HFFc6 (cell line): ENCODE results near the gene SAPCD1. TPM values are rescaled to one million over a fixed set of nuclear protein-coding genes. Genes with fewer than 3 reads are reported as not detected.
A peak's percentile ranks its signal among the peaks of the same experiment; 100 is the strongest.

Source experiments
- DNase-seq: peaks from one replicate; pipeline ENCODE4 v3.0.0-alpha.2; 2018
- H3K27ac Mint-ChIP-seq: 2 replicates; pipeline ENCODE4 v1.8.0; 2020; ENCODE audit warnings: mild to moderate bottlenecking, mixed read lengths
- H3K27me3 Mint-ChIP-seq: 2 replicates; pipeline ENCODE4 v1.8.0; 2021; ENCODE audit warnings: mild to moderate bottlenecking, moderate library complexity, mixed read lengths; ENCODE audit not compliant: insufficient read depth
- H3K36me3 Mint-ChIP-seq: 2 replicates; pipeline ENCODE4 v1.8.0; 2021; ENCODE audit warnings: low read depth, mixed read lengths
- H3K4me1 Mint-ChIP-seq: 2 replicates; pipeline ENCODE4 v1.8.0; 2020; ENCODE audit warnings: low read depth, mixed read lengths
- H3K4me3 Mint-ChIP-seq: 2 replicates; pipeline ENCODE4 v1.8.0; 2020; ENCODE audit warnings: mild to moderate bottlenecking, moderate library complexity, mixed read lengths
- H3K9me3 Mint-ChIP-seq: 2 replicates; pipeline ENCODE4 v1.8.0; 2020; ENCODE audit warnings: mild to moderate bottlenecking, mixed read lengths
- long read RNA-seq: library from polyadenylated mRNA; unstranded; transcript quantifications from one replicate; pipeline ENCODE4 v2.0.0, GENCODE V29; 2019
- total RNA-seq, 6 experiments: library from RNA; stranded (reverse); fragmentation: NEBNext Ultra II Directional; extraction: Animal tissue kit (Norgen Biotek cat#: 25700); gene quantifications; 2 replicates in 1 of 6; 3 replicates in 5 of 6; pipeline ENCODE4 v1.2.3, GENCODE V29; 2021
- TF ChIP-seq, protein P1 (sequence below): fragments of 200-600 bp; sonication (generic); IDR thresholded peaks from 2 replicates; pipeline ENCODE4 v1.5.0; 2021; ENCODE audit warnings: antibody characterized with exemption, mild to moderate bottlenecking

SAPCD1 gene
- total RNA-seq: 1 to 10 TPM in 5 of 6 experiments, under 1 TPM in 1; 0.91 to 2.4 (median 1.3) TPM
- long read RNA-seq: 0 reads

DNA sequence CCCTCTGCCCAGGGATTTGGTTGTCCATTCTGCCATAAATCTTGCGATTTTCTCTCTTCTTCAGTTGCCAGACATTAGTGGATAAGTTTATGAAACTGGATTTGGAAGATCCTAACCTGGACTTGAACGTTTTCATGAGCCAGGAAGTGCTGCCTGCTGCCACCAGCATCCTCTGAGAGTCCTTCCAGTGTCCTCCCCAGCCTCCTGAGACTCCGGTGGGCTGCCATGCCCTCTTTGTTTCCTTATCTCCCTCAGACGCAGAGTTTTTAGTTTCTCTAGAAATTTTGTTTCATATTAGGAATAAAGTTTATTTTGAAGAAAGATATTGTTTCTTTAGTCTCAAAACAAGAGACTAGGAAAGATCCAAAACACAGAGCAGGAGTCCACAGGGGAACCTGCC is at the start of gene SAPCD1:
Gene SAPCD1, plus strand, starts transcription at position 301 of the 400 bp plus-strand sequence. CDS start 399 bp downstream, outside the sequence.
- no peak for DNase-seq
- Mint-ChIP-seq H3K4me3 (peak within 1 kb of the TSS; percentile 0; the same call in 1 of the 2 replicates), H3K36me3 (peaks cover 7% of the 10 kb centered on the region; the same call in 1 of the 2 replicates), H3K27ac (peak within 1 kb of the TSS; percentile 58), H3K4me1 (peaks cover 29% of the 10 kb centered on the region), H3K27me3 (no peaks in the 10 kb centered on the region; the same call in 1 of the 2 replicates), H3K9me3 (no peaks in the 10 kb centered on the region)
- TF ChIP-seq, protein P1, sequence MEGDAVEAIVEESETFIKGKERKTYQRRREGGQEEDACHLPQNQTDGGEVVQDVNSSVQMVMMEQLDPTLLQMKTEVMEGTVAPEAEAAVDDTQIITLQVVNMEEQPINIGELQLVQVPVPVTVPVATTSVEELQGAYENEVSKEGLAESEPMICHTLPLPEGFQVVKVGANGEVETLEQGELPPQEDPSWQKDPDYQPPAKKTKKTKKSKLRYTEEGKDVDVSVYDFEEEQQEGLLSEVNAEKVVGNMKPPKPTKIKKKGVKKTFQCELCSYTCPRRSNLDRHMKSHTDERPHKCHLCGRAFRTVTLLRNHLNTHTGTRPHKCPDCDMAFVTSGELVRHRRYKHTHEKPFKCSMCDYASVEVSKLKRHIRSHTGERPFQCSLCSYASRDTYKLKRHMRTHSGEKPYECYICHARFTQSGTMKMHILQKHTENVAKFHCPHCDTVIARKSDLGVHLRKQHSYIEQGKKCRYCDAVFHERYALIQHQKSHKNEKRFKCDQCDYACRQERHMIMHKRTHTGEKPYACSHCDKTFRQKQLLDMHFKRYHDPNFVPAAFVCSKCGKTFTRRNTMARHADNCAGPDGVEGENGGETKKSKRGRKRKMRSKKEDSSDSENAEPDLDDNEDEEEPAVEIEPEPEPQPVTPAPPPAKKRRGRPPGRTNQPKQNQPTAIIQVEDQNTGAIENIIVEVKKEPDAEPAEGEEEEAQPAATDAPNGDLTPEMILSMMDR: no peak

DNA sequence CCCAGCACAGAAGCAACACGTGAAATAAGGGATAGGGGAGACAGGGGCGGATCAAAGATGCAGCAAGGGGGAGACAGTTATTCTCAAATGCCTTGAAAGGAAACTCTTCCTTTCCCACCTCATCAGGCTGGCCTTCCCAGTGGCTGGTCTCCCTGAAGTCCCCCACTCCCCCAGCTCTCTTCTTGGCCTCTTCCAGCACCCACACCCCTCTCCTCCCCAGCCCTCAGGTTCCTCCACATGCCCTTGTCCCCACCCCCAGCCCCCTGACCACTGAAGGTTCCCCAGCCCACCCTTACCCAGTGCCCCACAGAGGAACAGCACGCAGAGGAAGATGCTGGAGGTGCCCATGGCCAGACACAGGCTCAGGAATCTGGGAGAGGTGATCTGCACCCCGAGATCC is 49.0 kb upstream of the SAPCD1 start:
- Mint-ChIP-seq H3K4me1 (no peaks in the 10 kb centered on the region), H3K27me3 (peaks cover 25% of the 10 kb centered on the region), H3K9me3 (no peaks in the 10 kb centered on the region), H3K36me3 (no peaks in the 10 kb centered on the region), H3K27ac (no peak overlapping the region), H3K4me3 (no peak overlapping the region)
- TF ChIP-seq, protein P1: no peak
- no peak for DNase-seq

- no peak for DNase-seq
These were observed 48.3 kb upstream of the SAPCD1 start for GRCh38 chr6:31713991-31714684.

DNA sequence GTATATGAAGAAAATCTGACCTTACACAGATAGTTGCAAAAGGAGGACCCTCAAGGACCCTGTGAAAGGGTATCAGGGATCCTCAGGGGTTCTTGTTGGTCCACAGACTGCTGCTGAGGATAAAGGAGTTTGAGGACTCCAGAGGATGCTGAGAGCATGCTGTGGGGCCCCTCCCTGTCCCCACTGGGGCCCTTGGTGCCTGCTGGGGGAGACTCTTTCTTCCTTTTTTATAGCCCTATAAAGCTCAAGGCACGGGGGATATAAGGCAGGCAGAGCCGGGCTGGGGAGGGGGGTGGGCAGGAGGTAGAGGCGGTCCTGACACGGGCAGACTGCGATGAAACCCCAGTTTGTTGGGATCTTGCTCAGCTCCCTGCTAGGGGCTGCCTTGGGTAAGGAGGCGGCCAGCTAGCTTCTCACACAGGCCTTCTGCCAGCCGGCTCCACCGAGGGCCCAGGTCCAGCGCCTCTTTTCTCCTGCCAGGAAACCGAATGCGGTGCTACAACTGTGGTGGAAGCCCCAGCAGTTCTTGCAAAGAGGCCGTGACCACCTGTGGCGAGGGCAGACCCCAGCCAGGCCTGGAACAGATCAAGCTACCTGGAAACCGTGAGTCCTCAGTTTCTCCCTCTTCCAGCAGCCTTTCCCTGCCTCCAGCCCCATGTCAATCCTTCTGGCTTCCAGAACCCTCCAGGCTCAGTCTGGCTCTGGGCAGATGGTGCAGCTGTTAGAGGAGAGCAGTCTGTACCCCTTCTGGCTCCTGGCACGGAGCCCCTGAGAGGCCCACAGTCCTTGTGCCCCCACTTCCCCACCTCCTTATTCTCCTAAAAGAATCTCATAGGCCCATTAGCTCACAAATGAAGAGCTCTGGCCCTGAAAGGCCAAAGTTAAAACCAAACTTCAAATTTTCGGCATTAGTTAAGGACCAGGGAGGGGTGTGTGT is 47.2 kb upstream of the SAPCD1 start, which contains the start of gene LY6G6D:
Gene LY6G6D, plus strand, starts transcription at position 327 of the 937 bp plus-strand sequence. Its CDS starts 8 bp downstream, at position 335.
- H3K9me3 Mint-ChIP-seq: no peaks in the 10 kb centered on the region
- H3K27ac Mint-ChIP-seq: no peak within 1 kb of the TSS
- H3K27me3 Mint-ChIP-seq: peaks cover 23% of the 10 kb centered on the region
- H3K36me3 Mint-ChIP-seq: no peaks in the 10 kb centered on the region
- TF ChIP-seq, protein P1: no peak
- DNase-seq: no peak
- no peaks in the 10 kb centered on the region for H3K4me1 Mint-ChIP-seq
- H3K4me3 Mint-ChIP-seq: no peak within 1 kb of the TSS

More at GRCh38 chr6:31713991-31714684, 48.3 kb upstream of the SAPCD1 start:
- Mint-ChIP-seq H3K36me3 (no peaks in the 10 kb centered on the region), H3K4me3 (no peak overlapping the region), H3K27me3 (peaks cover 23% of the 10 kb centered on the region), H3K9me3 (no peaks in the 10 kb centered on the region), H3K4me1 (no peaks in the 10 kb centered on the region), H3K27ac (no peak overlapping the region)
- TF ChIP-seq, protein P1: no peak

DNA sequence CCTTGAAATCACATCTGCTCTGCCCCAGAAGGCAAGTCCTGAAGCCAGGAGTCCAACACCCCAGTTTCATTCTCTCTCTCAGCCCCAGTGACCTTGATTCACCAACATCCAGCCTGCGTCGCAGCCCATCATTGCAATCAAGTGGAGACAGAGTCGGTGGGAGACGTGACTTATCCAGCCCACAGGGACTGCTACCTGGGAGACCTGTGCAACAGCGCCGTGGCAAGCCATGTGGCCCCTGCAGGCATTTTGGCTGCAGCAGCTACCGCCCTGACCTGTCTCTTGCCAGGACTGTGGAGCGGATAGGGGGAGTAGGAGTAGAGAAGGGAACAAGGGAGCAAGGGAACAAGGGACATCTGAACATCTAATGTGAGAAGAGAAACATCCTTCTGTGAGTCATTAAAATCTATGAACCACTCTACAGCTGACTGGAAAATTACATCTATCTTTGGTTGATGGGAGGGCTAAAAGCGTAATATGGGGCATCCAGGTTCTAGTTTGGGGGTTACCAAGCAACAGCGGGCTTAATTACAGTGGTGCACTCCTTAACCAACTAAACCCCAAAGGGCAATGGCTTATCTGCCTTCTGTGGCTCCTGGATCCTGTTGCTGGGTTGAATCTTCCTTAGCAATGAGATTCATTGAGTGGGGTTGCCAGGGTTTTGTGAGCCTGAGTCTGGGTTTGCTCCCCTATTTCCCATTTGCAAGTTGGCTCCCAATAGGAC is 44.8 kb upstream of the SAPCD1 start:
- Mint-ChIP-seq H3K9me3 (no peaks in the 10 kb centered on the region), H3K36me3 (no peaks in the 10 kb centered on the region), H3K4me3 (no peak overlapping the region), H3K27me3 (peaks cover 13% of the 10 kb centered on the region), H3K27ac (no peak overlapping the region), H3K4me1 (no peaks in the 10 kb centered on the region)
- TF ChIP-seq, protein P1: peak; percentile 7; the same call in 1 of the 2 replicates
- DNase-seq: no peak
